ENCODE data around the gene SCN1B.
A peak's percentile ranks its signal among the peaks of the same experiment; 100 is the strongest.
"Not testable (repeated sequence)": the region's sequence is repeated elsewhere in the genome, so short reads cannot be mapped to it uniquely, and the experiment has no call there.

SCN1B gene

DNA sequence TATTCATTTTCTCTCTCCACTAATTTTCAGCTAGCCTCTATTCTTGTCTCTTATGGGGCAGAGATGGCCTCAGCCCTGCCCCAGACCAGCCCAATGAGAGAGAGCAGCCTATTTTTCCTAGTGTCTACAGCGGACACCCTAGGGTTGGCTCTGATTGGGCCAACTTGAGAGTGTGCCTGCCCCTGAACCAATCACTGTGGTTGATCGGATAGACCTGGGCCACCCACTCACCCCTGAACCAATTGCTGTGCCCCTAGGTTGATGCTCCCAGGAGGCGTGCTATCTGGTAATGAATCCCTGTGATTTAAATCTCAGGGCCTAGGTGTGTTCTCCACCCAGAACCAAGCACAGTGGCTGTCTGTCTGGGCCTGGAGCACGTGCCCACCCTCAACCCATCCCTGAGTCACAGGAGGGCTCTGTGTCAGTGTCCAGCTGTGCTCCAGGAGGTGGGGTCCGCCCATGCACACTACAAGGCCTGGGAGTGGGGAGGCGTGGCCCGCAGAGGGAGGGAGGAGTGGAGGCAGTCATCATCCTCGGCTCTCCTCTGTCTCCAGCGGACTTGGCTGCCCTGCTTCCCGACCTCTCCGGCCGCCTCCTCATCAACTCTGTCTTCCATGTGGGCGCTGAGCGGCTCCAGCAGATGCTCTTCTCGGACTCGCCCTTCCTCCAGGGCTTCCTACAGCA is 14.9 kb upstream of the SCN1B start:
- FAIRE-seq = no peak
- DNase-seq (ENCODE audit: insufficient read length, low spot score) = no peak

DNA sequence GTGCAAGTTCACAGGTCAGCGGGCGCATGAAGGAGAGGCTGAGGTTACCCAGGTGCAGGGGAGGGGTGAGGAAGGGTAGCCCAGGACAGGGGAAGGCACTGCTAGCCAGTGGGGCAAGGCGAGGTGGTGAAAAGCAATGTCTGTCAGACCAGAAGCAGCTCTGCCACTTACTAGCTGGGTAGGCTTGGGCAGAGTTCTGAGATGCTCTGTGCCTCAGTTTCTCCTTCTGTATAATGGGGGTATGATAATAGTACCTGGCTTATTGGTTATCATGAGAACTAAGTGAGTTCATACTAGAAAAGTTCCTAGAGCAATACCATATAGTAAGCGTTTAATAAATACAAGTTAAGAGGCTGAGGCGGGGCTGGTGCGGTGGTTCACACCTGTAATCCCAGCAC is 14.3 kb upstream of the SCN1B start:
- DNase-seq (ENCODE audit: insufficient read length, low spot score) (no peak), FAIRE-seq (no peak)

DNA sequence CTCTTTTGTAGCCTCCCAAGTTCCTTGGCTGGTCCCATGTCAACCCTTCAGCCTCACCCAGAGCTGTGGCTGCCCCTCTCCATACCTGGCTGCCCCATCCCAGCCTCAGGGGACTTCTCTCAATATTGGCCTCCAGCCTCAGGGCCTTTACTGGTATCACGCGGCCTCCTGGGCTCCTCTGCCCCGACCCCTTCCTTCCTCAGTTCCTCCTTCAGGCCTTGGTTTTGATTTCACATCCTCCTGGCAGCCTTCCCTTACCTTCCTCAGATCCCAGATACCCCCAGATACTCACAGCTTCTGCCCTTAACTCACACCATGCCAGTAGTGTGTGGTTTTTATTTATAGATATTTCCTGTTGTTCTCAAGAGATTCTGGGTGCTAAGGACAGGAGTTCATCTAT is 12.8 kb upstream of the SCN1B start:
- FAIRE-seq = no peak
- no peak for DNase-seq (ENCODE audit: insufficient read length, low spot score)

GRCh38 chr19:35018379-35018778 is 11.9 kb upstream of the SCN1B start:
- no peak for DNase-seq (ENCODE audit: insufficient read length, low spot score)

DNA sequence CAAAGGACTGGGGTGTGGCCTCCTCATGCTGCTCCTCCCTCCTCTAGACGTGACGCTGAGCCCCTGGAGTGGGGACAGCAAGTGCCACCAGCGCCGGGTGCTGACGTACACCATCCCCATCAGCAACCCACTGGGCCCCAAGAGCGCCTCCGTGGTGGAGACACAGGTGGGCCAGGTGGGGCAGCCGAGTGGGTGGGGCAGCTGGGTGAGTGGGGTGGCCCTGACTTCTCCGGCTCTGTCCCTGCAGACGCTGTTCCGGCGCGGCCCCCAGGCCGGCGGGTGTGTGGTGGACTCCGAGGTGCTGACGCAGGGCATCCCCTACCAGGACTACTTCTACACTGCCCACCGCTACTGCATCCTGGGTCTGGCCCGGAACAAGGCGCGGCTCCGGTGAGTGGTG is 11.1 kb upstream of the SCN1B start:
- FAIRE-seq (no peak), DNase-seq (ENCODE audit: insufficient read length, low spot score) (no peak)

More at GRCh38 chr19:35018379-35018778, 11.9 kb upstream of the SCN1B start:
- FAIRE-seq = no peak

DNA sequence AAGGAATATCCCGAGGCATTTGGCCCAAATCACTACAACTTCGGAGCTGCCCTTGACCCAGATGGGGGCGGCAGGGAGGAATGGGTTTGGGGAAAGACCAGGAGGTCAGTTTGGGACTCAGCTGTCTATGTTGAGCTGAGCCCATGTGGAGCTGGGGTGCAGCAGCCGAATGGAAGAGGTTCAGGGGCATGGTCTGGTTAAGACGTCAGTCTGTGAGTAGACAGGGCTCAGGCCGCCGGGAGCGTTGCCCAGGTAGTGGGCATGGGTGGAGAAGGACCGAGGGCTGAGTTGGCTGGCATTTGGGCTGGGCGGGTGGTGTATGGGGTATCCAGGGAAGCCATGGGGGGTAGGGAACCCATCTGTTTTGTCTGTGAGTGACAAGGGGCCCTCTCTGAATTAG is 9.3 kb upstream of the SCN1B start:
- DNase-seq (ENCODE audit: insufficient read length, low spot score) = no peak
- no peak for FAIRE-seq

- FAIRE-seq = no peak
- no peak for DNase-seq (ENCODE audit: insufficient read length, low spot score)
These were observed 8.7 kb upstream of the SCN1B start for GRCh38 chr19:35021596-35021995.

GRCh38 chr19:35022460-35022859 is 7.8 kb upstream of the SCN1B start:
- FAIRE-seq = no peak

GRCh38 chr19:35023428-35023827 is 6.8 kb upstream of the SCN1B start:
- DNase-seq (ENCODE audit: insufficient read length, low spot score) = no peak
- FAIRE-seq = no peak

More at GRCh38 chr19:35022460-35022859, 7.8 kb upstream of the SCN1B start:
- no peak for DNase-seq (ENCODE audit: insufficient read length, low spot score)

DNA sequence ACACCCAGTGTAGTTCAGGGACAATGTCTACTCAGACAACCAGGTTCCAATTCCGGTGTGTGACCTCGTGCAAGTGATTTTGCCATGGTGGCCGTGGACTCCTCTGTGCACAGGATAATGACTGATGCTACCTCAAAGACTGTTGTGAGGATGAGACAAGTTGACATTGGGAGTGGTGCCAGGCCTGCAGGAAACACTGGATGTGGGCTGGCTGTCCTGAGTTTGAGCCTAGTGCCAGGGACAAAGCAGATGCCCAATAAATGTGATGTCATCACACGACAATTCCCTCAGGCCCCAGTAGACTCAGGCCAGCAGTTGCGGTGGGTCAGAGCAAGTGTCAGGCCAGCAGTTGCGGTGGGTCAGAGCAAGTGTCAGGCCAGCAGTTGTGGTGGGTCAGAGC is 6.2 kb upstream of the SCN1B start:
- DNase-seq (ENCODE audit: insufficient read length, low spot score) (no peak), FAIRE-seq (no peak)

- DNase-seq (ENCODE audit: insufficient read length, low spot score) (no peak), FAIRE-seq (no peak)
These were observed 4.3 kb upstream of the SCN1B start for GRCh38 chr19:35025969-35026368.

- no peak for DNase-seq (ENCODE audit: insufficient read length, low spot score)
- no peak for FAIRE-seq
These were observed 3.9 kb upstream of the SCN1B start for GRCh38 chr19:35026418-35026817.

- FAIRE-seq (no peak), DNase-seq (ENCODE audit: insufficient read length, low spot score) (no peak)
These were observed 3.3 kb upstream of the SCN1B start for GRCh38 chr19:35027009-35027408.

DNA sequence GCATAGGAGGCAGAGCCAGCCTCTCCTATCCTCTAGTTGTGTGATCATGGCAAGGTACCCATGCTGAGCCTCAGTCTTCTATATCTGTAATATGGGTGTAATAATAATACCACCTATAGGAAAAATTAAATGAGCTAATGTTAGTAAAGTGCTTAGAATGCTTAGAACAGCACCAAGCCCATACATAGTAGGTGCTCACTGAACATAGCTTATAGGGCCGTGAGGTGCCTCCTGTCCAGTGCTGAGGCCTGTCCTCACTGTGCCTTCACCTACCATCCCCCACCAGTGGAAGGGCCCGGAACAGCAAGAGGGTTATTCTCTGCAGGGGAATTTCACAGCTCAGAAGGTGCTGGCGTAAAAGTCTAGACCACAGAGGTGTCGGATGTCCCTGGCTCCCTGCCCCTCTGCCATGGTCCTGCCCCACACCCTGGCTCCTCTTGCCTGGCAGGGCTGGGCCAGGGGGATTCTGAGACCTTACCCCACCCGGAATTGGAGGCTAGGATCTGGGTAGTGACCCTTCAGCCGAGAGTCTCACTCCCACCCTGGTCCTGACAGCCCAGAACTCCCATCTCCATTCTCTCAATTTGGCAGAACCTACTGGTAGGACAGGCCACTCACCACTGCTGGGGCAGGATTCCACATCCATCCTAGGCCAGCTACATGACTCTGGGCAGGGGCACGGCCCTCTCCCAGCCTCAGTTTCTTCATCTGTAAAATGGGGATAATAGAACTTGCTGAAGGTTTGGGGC is 2.2 kb upstream of the SCN1B start:
- no peak for FAIRE-seq
- no peak for DNase-seq (ENCODE audit: insufficient read length, low spot score)

GRCh38 chr19:35028600-35028885 is 1.7 kb upstream of the SCN1B start:
- DNase-seq (ENCODE audit: insufficient read length, low spot score); FAIRE-seq: not testable (repeated sequence)

GRCh38 chr19:35029275-35029736 is 964 bp upstream of the SCN1B start:
- not testable (repeated sequence) for DNase-seq (ENCODE audit: insufficient read length, low spot score); FAIRE-seq

DNA sequence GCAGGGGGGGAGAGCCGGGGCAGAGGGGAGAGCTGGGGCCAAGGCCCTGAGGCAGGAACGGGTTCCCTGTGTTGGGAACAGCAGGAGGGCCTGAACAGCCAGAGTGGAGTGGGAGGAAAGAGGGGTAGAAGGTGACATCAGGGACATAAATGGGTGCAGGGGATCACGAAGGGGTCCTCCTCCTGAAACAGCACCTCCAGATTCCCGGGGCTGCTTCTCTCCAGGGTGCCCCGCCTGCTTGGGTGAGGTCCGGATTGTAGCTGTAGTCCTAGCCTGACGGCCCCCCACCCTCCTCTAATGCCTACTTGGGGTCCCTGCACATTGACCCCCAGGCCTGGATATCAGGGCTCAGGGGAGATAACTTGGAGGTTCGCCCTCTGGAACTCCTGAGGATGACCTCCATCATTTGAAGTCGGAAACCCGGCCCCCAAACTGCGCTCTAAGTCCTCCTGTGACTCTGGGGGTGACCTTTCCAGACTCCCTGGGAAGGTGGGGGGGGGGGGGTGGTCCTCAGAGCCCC is 473 bp upstream of the SCN1B start:
- no peak for FAIRE-seq
- DNase-seq (ENCODE audit: insufficient read length, low spot score) = no peak

DNA sequence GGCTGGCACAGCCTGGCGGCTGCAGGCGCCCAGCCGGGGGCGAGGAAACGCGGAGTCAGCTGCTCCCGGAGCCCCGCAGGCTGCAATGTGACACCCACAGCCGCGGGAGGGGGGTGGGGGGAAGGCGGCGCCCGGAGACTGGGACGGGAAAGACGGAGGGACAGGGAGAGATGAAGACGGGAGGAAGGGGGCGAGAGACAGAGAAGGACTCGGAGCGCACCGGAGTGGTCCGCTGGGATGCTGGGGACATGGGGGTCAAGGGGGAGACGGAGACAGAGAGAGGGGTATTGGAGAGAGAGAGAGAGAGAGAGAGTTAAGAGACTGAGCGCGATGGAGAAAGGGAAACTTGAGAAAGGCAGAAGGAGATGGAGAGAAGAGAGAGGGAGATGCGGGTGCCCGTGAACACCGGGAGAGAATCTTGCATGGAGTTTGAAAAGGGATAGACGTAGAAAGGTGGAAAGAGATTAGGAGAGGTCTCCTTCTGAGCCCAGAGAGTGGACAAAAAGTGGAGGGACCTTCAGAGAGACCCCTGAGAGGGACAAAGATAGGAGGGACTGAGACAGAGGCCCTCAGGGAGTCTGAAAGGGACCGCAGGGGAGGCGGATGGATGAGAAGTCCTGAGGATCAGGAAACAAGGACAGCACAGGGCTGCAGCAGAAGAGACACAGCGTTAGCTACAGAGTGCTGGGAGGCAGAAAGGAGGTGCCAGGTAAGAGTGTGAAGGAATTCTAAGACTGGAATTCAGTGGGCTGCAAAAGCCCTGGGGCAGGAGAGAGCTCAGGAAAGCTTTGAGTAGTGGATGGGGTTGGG is 1.0 kb downstream of the SCN1B start:
- DNase-seq (ENCODE audit: insufficient read length, low spot score) (peak; percentile 66), FAIRE-seq (no peak)

GRCh38 chr19:35032356-35032865 is 2.1 kb downstream of the SCN1B start:
- FAIRE-seq (no peak), DNase-seq (ENCODE audit: insufficient read length, low spot score) (no peak)

- FAIRE-seq = no peak
- no peak for DNase-seq (ENCODE audit: insufficient read length, low spot score)
These were observed 3.1 kb downstream of the SCN1B start for GRCh38 chr19:35033067-35034004.
